ENCODE data around the gene SP2. TPM values are rescaled to one million over a fixed set of nuclear protein-coding genes. Genes with fewer than 3 reads are reported as not detected.

SP2 gene
- total RNA-seq, 1 donor from 2014 or later, result 1.6 TPM

- no peaks in the 10 kb centered on the region for H3F3A ChIP-seq (ENCODE audit: low read depth)
- H3K4me2 ChIP-seq, result no peak overlapping the region
- Mint-ChIP-seq H3K9me3 (no peaks in the 10 kb centered on the region), H3K4me3 (no peak overlapping the region), H3K27ac (no peak overlapping the region), H3K36me3 (no peaks in the 10 kb centered on the region), H3K4me1 (no peaks in the 10 kb centered on the region), H3K27me3 (ENCODE audit: insufficient read depth, low read depth) (peaks cover 10% of the 10 kb centered on the region)
- no peaks in the 10 kb centered on the region for H3K79me2 ChIP-seq (ENCODE audit: low read depth)
- no peak overlapping the region for H3K4me3 ChIP-seq
- no peak overlapping the region for H3K27ac ChIP-seq
- TF ChIP-seq EZH2 (IDR thresholded peaks at IDR 0.05) (no peak), EZH2phosphoT487 (IDR thresholded peaks at IDR 0.05) (no peak)
- TF ChIP-seq, protein P1, sequence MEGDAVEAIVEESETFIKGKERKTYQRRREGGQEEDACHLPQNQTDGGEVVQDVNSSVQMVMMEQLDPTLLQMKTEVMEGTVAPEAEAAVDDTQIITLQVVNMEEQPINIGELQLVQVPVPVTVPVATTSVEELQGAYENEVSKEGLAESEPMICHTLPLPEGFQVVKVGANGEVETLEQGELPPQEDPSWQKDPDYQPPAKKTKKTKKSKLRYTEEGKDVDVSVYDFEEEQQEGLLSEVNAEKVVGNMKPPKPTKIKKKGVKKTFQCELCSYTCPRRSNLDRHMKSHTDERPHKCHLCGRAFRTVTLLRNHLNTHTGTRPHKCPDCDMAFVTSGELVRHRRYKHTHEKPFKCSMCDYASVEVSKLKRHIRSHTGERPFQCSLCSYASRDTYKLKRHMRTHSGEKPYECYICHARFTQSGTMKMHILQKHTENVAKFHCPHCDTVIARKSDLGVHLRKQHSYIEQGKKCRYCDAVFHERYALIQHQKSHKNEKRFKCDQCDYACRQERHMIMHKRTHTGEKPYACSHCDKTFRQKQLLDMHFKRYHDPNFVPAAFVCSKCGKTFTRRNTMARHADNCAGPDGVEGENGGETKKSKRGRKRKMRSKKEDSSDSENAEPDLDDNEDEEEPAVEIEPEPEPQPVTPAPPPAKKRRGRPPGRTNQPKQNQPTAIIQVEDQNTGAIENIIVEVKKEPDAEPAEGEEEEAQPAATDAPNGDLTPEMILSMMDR (IDR thresholded peaks at IDR 0.05), result no peak
- H4K20me1 ChIP-seq (ENCODE audit: low read depth), result no peaks in the 10 kb centered on the region
- peaks cover 6% of the 10 kb centered on the region for H3K27me3 ChIP-seq
- no peaks in the 10 kb centered on the region for H3K36me3 ChIP-seq
- peaks cover 12% of the 10 kb centered on the region for H3K4me1 ChIP-seq
- H2AFZ ChIP-seq (replicated peaks), result no peak overlapping the region
- DNase-seq (ENCODE audit: low spot score), result no peak
- H3K9ac ChIP-seq, result no peak overlapping the region
- H3K9me3 ChIP-seq (ENCODE audit: low read depth), result no peaks in the 10 kb centered on the region
These were observed 64.0 kb downstream of the SP2 start for GRCh38 chr17:47959825-47960655.

- no peaks in the 10 kb centered on the region for H3K79me2 ChIP-seq (ENCODE audit: low read depth)
- no peak overlapping the region for H3K9ac ChIP-seq
- peaks cover 12% of the 10 kb centered on the region for H3K4me1 ChIP-seq
- peaks cover 8% of the 10 kb centered on the region for H3K27me3 Mint-ChIP-seq (ENCODE audit: insufficient read depth, low read depth)
- H3K27ac ChIP-seq, result no peak overlapping the region
- H3K36me3 Mint-ChIP-seq, result no peaks in the 10 kb centered on the region
- TF ChIP-seq, protein P1 (IDR thresholded peaks at IDR 0.05), result no peak
- TF ChIP-seq EZH2 (IDR thresholded peaks at IDR 0.05), result no peak
- no peak for TF ChIP-seq EZH2phosphoT487 (IDR thresholded peaks at IDR 0.05)
- no peaks in the 10 kb centered on the region for H4K20me1 ChIP-seq (ENCODE audit: low read depth)
- no peak overlapping the region for H3K4me2 ChIP-seq
- no peaks in the 10 kb centered on the region for H3K9me3 ChIP-seq (ENCODE audit: low read depth)
- H2AFZ ChIP-seq (replicated peaks), result no peak overlapping the region
- no peaks in the 10 kb centered on the region for H3K9me3 Mint-ChIP-seq
- no peak overlapping the region for H3K27ac Mint-ChIP-seq
- no peak overlapping the region for H3K4me3 ChIP-seq
- H3K27me3 ChIP-seq, result peaks cover 6% of the 10 kb centered on the region
- H3K4me1 Mint-ChIP-seq, result no peaks in the 10 kb centered on the region
- H3K4me3 Mint-ChIP-seq, result no peak overlapping the region
- no peaks in the 10 kb centered on the region for H3F3A ChIP-seq (ENCODE audit: low read depth)
- no peak for DNase-seq (ENCODE audit: low spot score)
- H3K36me3 ChIP-seq, result no peaks in the 10 kb centered on the region
These were observed 65.4 kb downstream of the SP2 start for GRCh38 chr17:47961406-47961805.

DNA sequence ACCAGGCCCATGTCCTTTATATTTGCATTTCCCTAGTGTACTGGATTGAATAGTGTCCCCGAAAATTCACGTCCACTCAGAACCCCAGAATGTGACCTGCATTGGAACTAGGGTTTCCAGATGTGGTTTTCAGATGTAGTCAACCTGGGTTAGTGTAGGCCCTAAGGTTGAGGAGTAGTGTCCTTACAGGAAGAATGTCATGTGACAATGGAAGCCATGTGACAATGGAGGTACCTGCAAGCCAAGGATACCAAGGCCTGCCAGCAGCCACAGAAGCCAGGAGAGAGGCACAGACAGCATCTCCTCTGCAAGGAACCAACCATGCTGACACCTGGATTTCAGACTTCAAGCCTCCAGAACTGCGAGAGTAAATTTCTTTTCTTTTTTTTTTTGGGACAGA, 66.9 kb downstream of the SP2 start:
- no peaks in the 10 kb centered on the region for H3K9me3 Mint-ChIP-seq
- Histone ChIP-seq H3K4me2 (no peak overlapping the region), H3K27ac (no peak overlapping the region), H3K79me2 (ENCODE audit: low read depth) (no peaks in the 10 kb centered on the region), H3K4me1 (peaks cover 1% of the 10 kb centered on the region), H3K27me3 (peaks cover 6% of the 10 kb centered on the region), H3K9ac (no peak overlapping the region), H4K20me1 (ENCODE audit: low read depth) (no peaks in the 10 kb centered on the region), H2AFZ (replicated peaks) (no peak overlapping the region), H3K9me3 (ENCODE audit: low read depth) (no peaks in the 10 kb centered on the region), H3F3A (ENCODE audit: low read depth) (no peaks in the 10 kb centered on the region), H3K4me3 (no peak overlapping the region), H3K36me3 (no peaks in the 10 kb centered on the region)
- H3K27ac Mint-ChIP-seq, result no peak overlapping the region
- H3K36me3 Mint-ChIP-seq, result no peaks in the 10 kb centered on the region
- H3K4me1 Mint-ChIP-seq, result no peaks in the 10 kb centered on the region
- TF ChIP-seq, protein P1 (IDR thresholded peaks at IDR 0.05), result no peak
- TF ChIP-seq EZH2phosphoT487 (IDR thresholded peaks at IDR 0.05) (no peak), EZH2 (IDR thresholded peaks at IDR 0.05) (no peak)
- H3K27me3 Mint-ChIP-seq (ENCODE audit: insufficient read depth, low read depth), result peaks cover 6% of the 10 kb centered on the region
- DNase-seq (ENCODE audit: low spot score), result no peak
- H3K4me3 Mint-ChIP-seq, result no peak overlapping the region

Measured in neural progenitor cell (in vitro differentiated cells).